Left lung (tissue), 10 donors: Measurements from ENCODE around the gene LRRC2. TPM values are rescaled to one million over a fixed set of nuclear protein-coding genes. Genes with fewer than 3 reads are reported as not detected.
"Not testable (repeated sequence)": the region's sequence is repeated elsewhere in the genome, so short reads cannot be mapped to it uniquely, and the experiment has no call there.

Experiments
- ATAC-seq: fragments of 200-7000 bp; cut with Tn5 transposase; one replicate; pipeline ENCODE4 v1.9.1; 2020; ENCODE audit warnings: moderate library complexity
- DNase-seq, 4 donors: peaks; one replicate each; pipeline ENCODE4 v3.0.0-alpha.2; 2013 to 2020
- H3K27ac ChIP-seq, 2 donors: fragments of 200-600 bp; sonication (generic) in 1 of 2; one replicate each; pipeline versions ENCODE4 v1.5.0 to v1.8.0; 2020 to 2021
- H3K27me3 ChIP-seq, 2 donors: fragments of 200-600 bp; sonication (generic) in 1 of 2; one replicate each; pipeline versions ENCODE4 v1.5.0 to v1.8.0; 2020 to 2021
- H3K36me3 ChIP-seq, 2 donors: fragments of 200-600 bp; sonication (generic) in 1 of 2; one replicate each; pipeline versions ENCODE4 v1.5.0 to v1.8.0; 2020 to 2021
- H3K4me1 ChIP-seq, 2 donors: fragments of 200-600 bp; one replicate each; pipeline ENCODE4 v1.8.0; 2021
- H3K4me3 ChIP-seq, 2 donors: fragments of 200-600 bp; sonication (generic) in 1 of 2; one replicate each; pipeline versions ENCODE4 v1.5.0 to v1.8.0; 2020 to 2021; ENCODE audit warnings: mild to moderate bottlenecking in 1 of 2
- H3K9me3 ChIP-seq, 2 donors: fragments of 200-600 bp; sonication (generic) in 1 of 2; one replicate each; pipeline versions ENCODE4 v1.5.0 to v1.8.0; 2020 to 2021
- intact Hi-C, 2 donors: fragments of 100-400 bp; cut with DNase I; formaldehyde crosslinking; loops; one replicate each; pipeline versions ENCODE4 v1.11.2 to v1.14.2; 2022
- polyA plus RNA-seq, 6 donors: library from polyadenylated mRNA; unstranded; fragments of 120-200 nt; gene quantifications; one replicate each; pipeline ENCODE4 v1.2.1, GENCODE V29; 2013; ENCODE audit not compliant: insufficient read length in 6 of 6
- total RNA-seq, 2 donors: library from RNA; stranded (reverse); fragmentation: NEBNext Ultra II Directional; extraction: Animal tissue kit (Norgen Biotek cat#: 25700); gene quantifications; one replicate each; pipeline ENCODE4 v1.2.1, GENCODE V29; 2021
- TF ChIP-seq, protein P1 (sequence below), 2 donors: fragments of 200-600 bp; sonication (generic) in 1 of 2; IDR thresholded peaks; one replicate each; pipeline versions ENCODE4 v1.5.0 to v1.8.0; 2021; ENCODE audit warnings: antibody characterized with exemption in 2 of 2
- donor health status: DM: no; HTN: yes; CAD: no.
- donor health status: DM: no; HTN: no; CAD: no.

LRRC2 gene
- total and polyA plus RNA-seq, 8 donors = 0.36 to 0.47 (median 0.45) TPM

DNA sequence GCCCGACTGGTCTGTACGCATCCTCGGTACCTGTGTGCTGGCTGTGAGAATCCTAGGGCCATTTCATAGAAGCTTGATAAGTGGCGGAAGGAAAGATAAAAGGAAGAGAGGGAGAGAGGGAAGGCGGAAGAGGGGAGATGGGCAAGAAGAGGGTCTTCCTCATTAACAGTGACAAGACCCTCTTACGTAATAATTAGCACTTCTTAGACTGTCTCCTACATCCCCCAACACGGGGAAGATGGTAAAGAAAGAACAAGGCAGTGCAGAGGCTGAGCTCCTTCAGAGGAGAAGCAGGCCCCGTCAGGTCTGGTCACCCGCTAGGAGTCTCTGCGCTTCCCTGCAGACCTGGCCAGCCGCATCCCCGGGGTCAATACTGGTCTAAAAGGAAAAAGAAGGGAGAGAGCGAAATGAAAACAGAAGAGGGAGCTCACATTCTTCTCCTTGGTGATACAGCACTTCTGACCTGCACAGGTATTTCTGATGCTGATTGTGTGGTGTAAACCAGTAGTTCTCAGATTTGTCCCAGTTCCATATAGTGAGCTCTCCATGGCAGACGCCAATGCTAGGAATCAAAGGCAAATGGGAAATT is 27.3 kb upstream of the LRRC2 start:
- Histone ChIP-seq H3K27ac (no peak overlapping the region), H3K27me3 (no peaks in the 10 kb centered on the region), H3K36me3 (no peaks in the 10 kb centered on the region), H3K4me1 (no peaks in the 10 kb centered on the region), H3K9me3 (no peaks in the 10 kb centered on the region), H3K4me3 (no peak overlapping the region)
- no peak for ATAC-seq
- intact Hi-C loops = no loop called here
- DNase-seq = no peak
- TF ChIP-seq, protein P1, sequence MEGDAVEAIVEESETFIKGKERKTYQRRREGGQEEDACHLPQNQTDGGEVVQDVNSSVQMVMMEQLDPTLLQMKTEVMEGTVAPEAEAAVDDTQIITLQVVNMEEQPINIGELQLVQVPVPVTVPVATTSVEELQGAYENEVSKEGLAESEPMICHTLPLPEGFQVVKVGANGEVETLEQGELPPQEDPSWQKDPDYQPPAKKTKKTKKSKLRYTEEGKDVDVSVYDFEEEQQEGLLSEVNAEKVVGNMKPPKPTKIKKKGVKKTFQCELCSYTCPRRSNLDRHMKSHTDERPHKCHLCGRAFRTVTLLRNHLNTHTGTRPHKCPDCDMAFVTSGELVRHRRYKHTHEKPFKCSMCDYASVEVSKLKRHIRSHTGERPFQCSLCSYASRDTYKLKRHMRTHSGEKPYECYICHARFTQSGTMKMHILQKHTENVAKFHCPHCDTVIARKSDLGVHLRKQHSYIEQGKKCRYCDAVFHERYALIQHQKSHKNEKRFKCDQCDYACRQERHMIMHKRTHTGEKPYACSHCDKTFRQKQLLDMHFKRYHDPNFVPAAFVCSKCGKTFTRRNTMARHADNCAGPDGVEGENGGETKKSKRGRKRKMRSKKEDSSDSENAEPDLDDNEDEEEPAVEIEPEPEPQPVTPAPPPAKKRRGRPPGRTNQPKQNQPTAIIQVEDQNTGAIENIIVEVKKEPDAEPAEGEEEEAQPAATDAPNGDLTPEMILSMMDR (IDR thresholded peaks at IDR 0.05) = no peak

DNA sequence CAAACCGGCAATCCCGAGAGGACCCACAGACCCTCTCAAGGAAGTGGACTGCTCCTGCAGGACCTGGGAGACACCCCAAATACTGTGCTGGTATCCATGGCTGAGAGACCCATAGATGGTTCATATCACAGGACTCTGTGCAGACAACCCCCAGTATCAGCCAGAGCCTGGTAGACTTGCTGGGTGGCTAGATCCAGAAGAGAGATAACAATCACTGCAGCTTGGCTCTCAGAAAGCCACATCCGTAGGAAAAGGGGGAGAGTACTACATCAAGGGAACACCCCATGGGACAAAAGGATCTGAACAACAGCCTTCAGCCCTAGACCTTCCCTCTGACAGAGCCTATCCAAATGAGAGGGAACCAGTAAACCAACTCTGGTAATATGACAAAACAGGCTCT is 21.2 kb upstream of the LRRC2 start:
- H3K4me3 ChIP-seq, ATAC-seq, H3K4me1 ChIP-seq, H3K36me3 ChIP-seq, intact Hi-C loops, H3K27me3 ChIP-seq, H3K9me3 ChIP-seq, DNase-seq, H3K27ac ChIP-seq: not testable (repeated sequence)

GRCh38 chr3:46586738-46587246 is 20.7 kb upstream of the LRRC2 start:
- DNase-seq (no peak), ATAC-seq (no peak)
- H3K4me3 ChIP-seq = no peak overlapping the region
- H3K4me1 ChIP-seq = no peaks in the 10 kb centered on the region
- intact Hi-C loops = no loop called here
- H3K9me3 ChIP-seq = no peaks in the 10 kb centered on the region
- no peak overlapping the region for H3K27ac ChIP-seq
- H3K27me3 ChIP-seq = no peaks in the 10 kb centered on the region
- TF ChIP-seq, protein P1 (IDR thresholded peaks at IDR 0.05) = no peak
- H3K36me3 ChIP-seq = no peaks in the 10 kb centered on the region

GRCh38 chr3:46585799-46586693 is 19.9 kb upstream of the LRRC2 start:
- Histone ChIP-seq H3K27ac (no peak overlapping the region), H3K9me3 (no peaks in the 10 kb centered on the region), H3K4me3 (no peak overlapping the region), H3K4me1 (no peaks in the 10 kb centered on the region), H3K27me3 (no peaks in the 10 kb centered on the region), H3K36me3 (no peaks in the 10 kb centered on the region)
- DNase-seq (no peak), ATAC-seq (no peak)
- TF ChIP-seq, protein P1 (IDR thresholded peaks at IDR 0.05) = no peak
- intact Hi-C loops = no loop called here

- no peaks in the 10 kb centered on the region for H3K9me3 ChIP-seq
- no peak overlapping the region for H3K27ac ChIP-seq
- intact Hi-C loops = no loop called here
- ATAC-seq = no peak
- H3K4me3 ChIP-seq = no peak overlapping the region
- no peaks in the 10 kb centered on the region for H3K4me1 ChIP-seq
- H3K27me3 ChIP-seq = no peaks in the 10 kb centered on the region
- no peaks in the 10 kb centered on the region for H3K36me3 ChIP-seq
- no peak for DNase-seq
- TF ChIP-seq, protein P1 (IDR thresholded peaks at IDR 0.05) = no peak
Measured at GRCh38 chr3:46584598-46585467, 18.7 kb upstream of the LRRC2 start.
